ENCODE data around the gene KPNA6. TPM values are rescaled to one million over a fixed set of nuclear protein-coding genes. Genes with fewer than 3 reads are reported as not detected.

The KPNA6 gene
- total RNA-seq, 1 experiment from 2014 or later = 45.8 TPM

- Histone ChIP-seq H2AFZ (ENCODE audit: low read length) (no peak overlapping the region), H3K4me2 (ENCODE audit: low read length) (no peak overlapping the region)
- POLR2A ChIA-PET (ENCODE audit: unreplicated experiment) = interaction anchor here (0.7 kb wide), 1 partner anchor 210 kb away, joined by 3 read pairs; the partner anchor contains the start of gene BSDC1
Observed at GRCh38 chr1:32184650-32185049, 76.8 kb downstream of the KPNA6 start.

DNA sequence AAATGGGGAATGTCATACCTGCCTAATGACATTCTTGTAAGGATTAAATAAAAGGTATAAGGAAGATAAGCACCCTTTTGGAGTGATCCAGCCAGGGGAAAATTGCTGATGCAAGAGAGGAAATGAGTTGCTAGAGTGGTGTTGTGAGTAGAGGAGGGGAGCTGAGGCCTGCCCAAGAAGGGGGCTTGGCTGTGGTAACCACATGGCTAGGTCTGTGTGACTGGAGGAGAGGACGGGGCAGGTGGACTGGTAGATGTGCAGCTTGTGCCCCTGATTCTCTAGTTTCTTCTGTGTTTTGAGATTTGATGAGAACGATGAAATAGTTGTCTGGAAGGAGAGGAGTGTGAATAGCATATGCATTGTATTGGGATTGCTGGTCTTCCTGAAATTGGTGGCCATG, 78.2 kb downstream of the KPNA6 start:
- Histone ChIP-seq H3K27ac (ENCODE audit: low read length) (no peak overlapping the region), H3K4me2 (ENCODE audit: low read length) (no peak overlapping the region), H3K9me3 (ENCODE audit: low read length) (no peaks in the 10 kb centered on the region), H3K27me3 (ENCODE audit: low read length) (no peaks in the 10 kb centered on the region), H3K4me3 (ENCODE audit: low read length) (no peak overlapping the region), H2AFZ (ENCODE audit: low read length) (no peak overlapping the region), H3K79me2 (ENCODE audit: low read length) (peaks cover 60% of the 10 kb centered on the region), H3K4me1 (ENCODE audit: insufficient read depth, low read length) (peaks cover 8% of the 10 kb centered on the region), H3K36me3 (ENCODE audit: low read depth, low read length) (peaks cover 67% of the 10 kb centered on the region), H3K9me2 (replicated peaks; ENCODE audit: low read length) (no peaks in the 10 kb centered on the region), H3K9ac (ENCODE audit: low read length) (no peak overlapping the region), H4K20me1 (ENCODE audit: low read length) (peaks cover 4% of the 10 kb centered on the region; the same call in 1 of the 2 replicates), H3F3A (ENCODE audit: low read length, unreplicated experiment) (no peaks in the 10 kb centered on the region)
- DNase-seq = no peak
- intact Hi-C loops (cut with micrococcal nuclease) = no loop called here
- TF ChIP-seq EZH2 (IDR thresholded peaks at IDR 0.05; ENCODE audit: low read length, unreplicated experiment) = no peak
- no peak for TF ChIP-seq EZH2phosphoT487 (IDR thresholded peaks at IDR 0.05; ENCODE audit: borderline replicate concordance, low read length)
- no peak for TF ChIP-seq CTCF (conservative IDR thresholded peaks at IDR 0.05; ENCODE audit: low read depth, low read length)
- ChIA-PET CTCF (no interaction called here), POLR2A (ENCODE audit: unreplicated experiment) (no interaction called here)
- BruUV-seq (replicated peaks) = no TSS peak
- ATAC-seq = no peak

More at GRCh38 chr1:32184650-32185049, 76.8 kb downstream of the KPNA6 start:
- Histone ChIP-seq H3K79me2 (ENCODE audit: low read length) (peaks cover 74% of the 10 kb centered on the region), H3K36me3 (ENCODE audit: low read depth, low read length) (peaks cover 57% of the 10 kb centered on the region), H3K27me3 (ENCODE audit: low read length) (no peaks in the 10 kb centered on the region), H3K27ac (ENCODE audit: low read length) (no peak overlapping the region), H3K4me3 (ENCODE audit: low read length) (no peak overlapping the region), H3K9me2 (replicated peaks; ENCODE audit: low read length) (no peaks in the 10 kb centered on the region), H4K20me1 (ENCODE audit: low read length) (peaks cover 12% of the 10 kb centered on the region; the same call in 1 of the 2 replicates), H3K9ac (ENCODE audit: low read length) (no peak overlapping the region), H3K4me1 (ENCODE audit: insufficient read depth, low read length) (peaks cover 13% of the 10 kb centered on the region), H3K9me3 (ENCODE audit: low read length) (no peaks in the 10 kb centered on the region), H3F3A (ENCODE audit: low read length, unreplicated experiment) (no peaks in the 10 kb centered on the region)
- no TSS peak for BruUV-seq (replicated peaks)
- TF ChIP-seq CTCF (conservative IDR thresholded peaks at IDR 0.05; ENCODE audit: low read depth, low read length) (no peak), EZH2phosphoT487 (IDR thresholded peaks at IDR 0.05; ENCODE audit: borderline replicate concordance, low read length) (no peak), EZH2 (IDR thresholded peaks at IDR 0.05; ENCODE audit: low read length, unreplicated experiment) (no peak)
- intact Hi-C loops (cut with micrococcal nuclease) = no loop called here
- CTCF ChIA-PET = no interaction called here
- DNase-seq (no peak), ATAC-seq (no peak)

DNA sequence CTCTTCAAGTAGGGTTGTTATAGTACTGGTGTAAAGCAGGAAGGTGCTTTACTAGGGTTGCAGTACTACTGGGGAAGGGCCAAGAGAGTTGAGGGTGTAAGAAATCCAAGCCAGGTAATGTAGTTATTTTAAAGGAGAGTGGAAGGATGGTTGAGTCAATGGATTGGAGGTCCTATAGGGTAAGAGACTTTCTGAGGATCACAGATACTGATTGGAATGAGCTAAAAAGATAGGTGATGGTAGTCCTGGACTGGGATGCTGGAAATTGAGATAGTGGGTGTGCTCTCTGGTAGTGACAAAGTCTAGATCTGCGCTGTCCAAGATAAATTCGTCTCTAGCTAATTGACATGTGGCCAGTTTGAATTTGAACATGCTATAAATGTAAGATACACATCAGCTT, 78.6 kb downstream of the KPNA6 start:
- DNase-seq = no peak
- TF ChIP-seq EZH2 (IDR thresholded peaks at IDR 0.05; ENCODE audit: low read length, unreplicated experiment) (no peak), CTCF (conservative IDR thresholded peaks at IDR 0.05; ENCODE audit: low read depth, low read length) (no peak), EZH2phosphoT487 (IDR thresholded peaks at IDR 0.05; ENCODE audit: borderline replicate concordance, low read length) (no peak)
- no peak for ATAC-seq
- Histone ChIP-seq H3K79me2 (ENCODE audit: low read length) (peaks cover 56% of the 10 kb centered on the region), H3K36me3 (ENCODE audit: low read depth, low read length) (peaks cover 67% of the 10 kb centered on the region), H3K4me2 (ENCODE audit: low read length) (no peak overlapping the region), H2AFZ (ENCODE audit: low read length) (no peak overlapping the region), H3K27ac (ENCODE audit: low read length) (no peak overlapping the region), H3K9ac (ENCODE audit: low read length) (no peak overlapping the region), H3K27me3 (ENCODE audit: low read length) (no peaks in the 10 kb centered on the region), H3K9me2 (replicated peaks; ENCODE audit: low read length) (no peaks in the 10 kb centered on the region), H4K20me1 (ENCODE audit: low read length) (peaks cover under 1% of the 10 kb centered on the region; the same call in 1 of the 2 replicates), H3K4me1 (ENCODE audit: insufficient read depth, low read length) (peaks cover 4% of the 10 kb centered on the region), H3K9me3 (ENCODE audit: low read length) (no peaks in the 10 kb centered on the region), H3K4me3 (ENCODE audit: low read length) (no peak overlapping the region), H3F3A (ENCODE audit: low read length, unreplicated experiment) (no peaks in the 10 kb centered on the region)
- ChIA-PET POLR2A (ENCODE audit: unreplicated experiment) (no interaction called here), CTCF (no interaction called here)
- BruUV-seq (replicated peaks) = no TSS peak
- intact Hi-C loops (cut with micrococcal nuclease) = no loop called here
